Activated CD8-positive, alpha-beta memory T cell treated with anti-CD3 and anti-CD28 coated beads, Interleukin-2, amount 50 U/mL, for 48 hours (primary cell): ENCODE data around the gene SLC26A2.
"Not testable (repeated sequence)": the region's sequence is repeated elsewhere in the genome, so short reads cannot be mapped to it uniquely, and the experiment has no call there.

Source experiments
- DNase-seq: peaks from one replicate; pipeline ENCODE4 v3.0.0-alpha.2; 2020

The SLC26A2 gene

DNA sequence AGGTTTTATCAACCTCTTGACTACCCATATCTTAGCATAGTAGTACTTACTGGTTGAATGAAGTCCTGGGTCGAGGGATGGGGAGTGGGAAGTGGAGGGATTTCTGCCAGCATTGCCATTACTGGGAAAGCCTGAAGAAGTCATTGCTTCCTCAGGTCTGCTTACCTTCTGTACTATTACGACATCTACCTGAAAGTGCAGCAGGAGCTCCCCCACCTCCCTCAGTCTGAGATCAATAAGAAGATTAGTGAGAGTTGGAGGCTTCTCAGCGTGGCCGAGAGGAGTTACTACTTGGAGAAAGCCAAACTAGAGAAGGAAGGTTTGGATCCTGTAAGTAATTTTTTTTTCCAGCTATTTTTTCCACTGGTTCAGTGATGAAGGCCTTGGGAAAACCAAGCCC is 45.8 kb downstream of the SLC26A2 start:
- DNase-seq, result no peak

DNA sequence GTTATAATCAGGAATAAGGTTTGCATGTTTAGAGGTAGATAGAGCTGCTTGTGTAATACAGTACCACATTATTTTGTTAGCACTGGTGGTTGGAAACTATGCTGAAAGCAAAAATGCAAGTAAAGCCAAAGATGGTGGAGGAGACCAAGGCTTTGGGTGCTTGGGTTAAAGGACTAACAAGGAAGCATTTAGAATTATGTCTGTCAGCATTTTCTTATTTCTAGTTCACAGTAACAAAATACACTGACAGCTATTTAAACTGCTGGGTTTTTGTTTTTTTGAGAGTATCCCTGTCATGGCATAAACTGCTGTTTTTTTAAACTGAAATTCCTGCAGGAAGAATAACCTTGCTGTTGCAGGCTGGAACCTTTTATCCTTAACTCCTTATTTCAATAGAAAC is 46.5 kb downstream of the SLC26A2 start:
- DNase-seq, result no peak

DNA sequence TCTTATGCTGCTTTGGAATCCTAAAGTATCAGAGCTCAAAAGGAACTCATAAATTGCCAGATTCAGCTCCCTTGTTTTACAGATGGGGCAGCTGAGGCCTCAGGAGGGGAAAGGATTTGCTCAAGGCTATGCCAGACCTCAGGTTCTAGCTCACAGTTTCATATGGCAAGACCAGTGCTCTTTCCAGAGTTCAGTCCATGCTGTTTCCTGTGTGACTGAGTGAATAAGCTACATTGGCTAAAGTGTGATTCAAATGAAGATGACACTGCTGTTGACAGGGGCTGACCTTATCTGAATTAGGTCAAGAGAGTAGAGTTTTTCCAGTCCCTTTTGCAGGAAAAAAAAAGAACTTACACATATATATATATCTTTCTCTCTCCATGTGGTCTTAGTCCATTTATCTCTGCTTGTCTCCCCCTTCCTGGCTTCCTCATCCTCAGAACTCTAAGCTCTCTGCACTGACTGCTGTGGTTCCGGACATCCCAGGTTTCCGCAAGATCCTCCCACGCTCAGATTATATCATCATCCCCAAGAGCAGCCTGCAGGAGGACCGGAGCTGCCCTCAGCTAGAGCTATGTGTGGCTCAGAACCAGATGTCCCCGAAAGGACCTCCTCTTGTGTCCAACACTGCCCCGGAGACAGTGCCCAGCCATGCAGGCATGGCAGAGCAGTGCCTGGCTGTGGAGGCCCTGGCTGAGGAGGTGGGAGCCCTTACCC is 49.3 kb downstream of the SLC26A2 start:
- no peak for DNase-seq

DNA sequence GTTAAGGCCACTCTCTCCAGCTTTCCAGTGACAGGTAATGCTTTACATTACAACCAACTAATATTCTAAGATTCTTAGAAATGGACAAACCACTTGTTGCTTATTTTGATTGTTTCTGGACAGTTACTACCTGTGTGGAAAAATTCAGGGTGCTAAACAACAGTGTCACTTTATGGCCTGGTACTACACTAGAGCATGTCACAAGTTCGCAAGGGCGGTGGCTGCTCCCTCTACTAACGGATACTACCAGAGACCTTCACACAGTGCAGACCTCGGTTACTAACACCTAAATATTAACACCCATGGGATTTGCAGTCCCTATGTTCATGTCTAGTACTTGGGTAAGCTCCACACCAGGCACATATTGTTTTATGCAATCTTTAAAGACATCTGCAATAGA is 53.4 kb downstream of the SLC26A2 start:
- no peak for DNase-seq

DNA sequence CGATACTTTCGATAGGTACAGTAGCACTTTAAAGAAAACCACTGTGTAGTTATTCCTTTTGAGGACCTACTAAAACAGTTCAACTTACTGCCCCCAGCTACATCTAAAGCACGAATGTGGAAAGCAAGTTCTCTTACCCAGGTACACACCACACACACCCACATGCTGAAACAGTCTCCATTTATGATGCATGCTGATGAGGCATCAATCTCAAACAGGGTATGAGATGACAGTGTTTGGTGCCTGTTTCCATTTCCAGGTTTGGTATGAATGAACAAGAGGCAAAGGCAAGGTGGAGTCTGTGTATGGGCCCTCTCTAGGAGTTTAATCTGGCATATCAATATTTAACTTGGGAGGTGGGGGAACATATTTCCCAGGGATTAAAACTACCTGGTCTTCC is 53.9 kb downstream of the SLC26A2 start:
- no peak for DNase-seq

DNA sequence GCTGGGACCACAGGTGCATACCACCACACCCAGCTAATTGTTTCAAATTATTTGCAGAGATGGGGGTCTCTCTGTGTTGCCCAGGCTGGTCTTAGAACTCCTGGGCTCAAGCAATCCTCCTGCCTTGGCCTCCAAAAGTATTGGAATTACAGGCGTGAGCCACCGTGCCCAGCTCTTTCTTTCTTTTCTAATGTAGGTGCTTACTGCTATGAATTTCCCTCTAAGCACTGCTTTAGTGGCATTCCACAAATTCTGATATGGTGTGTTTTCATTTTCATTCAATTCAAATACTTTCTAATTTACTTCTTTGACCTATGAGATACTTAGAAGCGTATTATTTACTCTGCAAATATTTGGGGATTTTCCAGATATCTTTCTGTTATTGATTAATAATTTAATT is 54.9 kb downstream of the SLC26A2 start:
- no peak for DNase-seq

DNA sequence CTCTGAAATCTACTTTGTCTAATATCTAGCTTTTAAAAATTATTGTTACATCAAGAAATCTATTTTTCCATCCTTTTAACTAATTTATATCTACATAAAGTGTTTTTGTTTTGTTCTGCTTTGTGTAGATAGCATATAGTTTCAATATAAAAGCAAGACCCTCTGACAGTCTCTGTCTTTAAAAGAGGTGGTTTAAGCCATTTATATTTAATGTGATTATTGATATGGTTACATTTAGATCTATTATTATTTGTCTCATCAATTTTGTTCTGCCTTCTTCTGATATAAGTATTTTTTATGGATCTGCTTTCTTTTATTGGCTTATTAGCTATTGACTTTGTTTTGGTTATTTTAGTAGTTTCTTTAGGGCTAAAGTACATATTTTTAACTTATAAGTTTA is 56.0 kb downstream of the SLC26A2 start:
- DNase-seq, result no peak

DNA sequence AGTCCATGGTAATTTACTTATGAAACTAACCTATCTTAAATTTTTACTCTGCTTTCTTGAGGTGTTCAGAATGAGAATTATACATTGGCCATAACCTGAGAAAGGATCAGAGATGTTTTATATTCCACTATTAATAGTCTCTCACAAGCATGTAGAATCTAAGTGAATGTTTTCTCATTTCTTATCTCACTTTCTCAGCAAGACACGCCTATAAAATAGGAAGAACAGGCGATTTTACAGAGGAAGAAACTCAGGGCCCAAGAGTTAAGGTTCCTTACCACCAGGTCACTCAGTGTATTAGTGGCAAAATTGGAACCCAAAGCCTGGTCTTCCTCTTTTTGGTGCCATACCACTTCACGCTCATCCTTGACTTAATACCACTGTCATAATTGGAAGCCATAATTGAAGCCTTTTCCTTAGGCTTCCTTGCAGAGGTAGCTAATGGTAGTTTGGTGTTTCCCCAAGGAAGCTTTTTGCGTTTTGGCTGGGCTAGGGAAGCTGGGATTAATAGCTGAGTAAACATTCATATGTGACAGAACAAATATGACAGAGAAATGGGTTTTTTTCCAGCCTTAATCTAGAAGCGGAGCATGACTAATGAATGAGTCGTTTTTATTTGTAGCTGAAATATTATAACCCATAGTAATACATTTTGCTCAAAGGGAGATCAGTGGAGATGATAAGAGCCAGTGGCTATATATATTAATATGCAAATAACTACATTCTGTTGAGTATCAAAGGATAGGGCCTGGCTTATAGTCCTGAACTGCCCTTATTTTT is 56.9 kb downstream of the SLC26A2 start:
- DNase-seq, result no peak

DNA sequence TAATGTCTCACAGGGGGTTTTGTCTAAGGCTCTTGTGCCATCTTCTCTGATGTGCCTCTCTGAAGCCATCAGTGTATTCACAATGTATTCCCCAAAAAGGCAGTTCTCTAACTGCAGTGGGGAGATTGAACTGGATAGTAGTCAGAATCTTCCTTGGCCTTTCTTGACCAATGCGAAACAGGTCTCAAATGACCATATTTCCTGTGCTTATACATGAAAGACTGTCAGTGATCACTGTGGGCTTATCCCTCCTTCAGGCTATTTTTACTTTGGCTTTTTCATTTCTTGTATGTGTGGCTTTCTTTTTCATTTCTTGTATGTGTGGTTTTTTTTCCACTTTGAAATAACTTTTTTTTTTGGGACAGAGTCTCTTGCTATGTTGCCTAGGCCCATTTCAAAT is 59.7 kb downstream of the SLC26A2 start:
- no peak for DNase-seq

DNA sequence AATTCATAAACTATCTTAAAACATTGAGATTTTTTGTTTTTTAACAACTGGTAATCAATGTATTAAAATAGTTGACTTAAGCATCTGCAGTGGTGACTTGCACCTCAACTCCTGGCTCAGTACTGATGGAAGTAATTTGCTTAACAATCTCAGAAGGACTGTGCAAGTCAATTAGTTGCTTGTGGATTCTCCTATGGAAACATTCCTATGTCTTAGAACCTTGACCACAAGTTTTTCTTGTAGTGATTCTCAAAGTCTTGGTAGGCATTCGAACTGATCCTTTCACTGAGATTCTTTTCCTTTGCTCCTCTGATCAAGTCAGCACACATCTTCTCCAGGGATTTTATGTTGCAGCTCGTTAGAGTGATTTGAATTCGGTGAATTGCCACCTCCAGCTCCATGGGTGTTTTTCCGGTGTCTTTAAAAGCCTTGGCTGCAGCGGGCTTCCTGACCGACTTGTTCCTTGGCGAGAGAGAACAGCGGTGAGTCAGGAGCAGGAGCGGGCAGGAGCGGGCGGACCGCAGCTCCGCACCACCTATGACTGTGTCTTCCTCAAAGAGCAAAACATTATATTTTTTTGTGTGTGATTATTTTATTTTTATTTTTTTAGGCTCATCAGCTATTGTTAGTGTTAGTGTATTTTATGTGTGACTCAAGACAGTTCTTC is 61.1 kb downstream of the SLC26A2 start:
- DNase-seq, result no peak

DNA sequence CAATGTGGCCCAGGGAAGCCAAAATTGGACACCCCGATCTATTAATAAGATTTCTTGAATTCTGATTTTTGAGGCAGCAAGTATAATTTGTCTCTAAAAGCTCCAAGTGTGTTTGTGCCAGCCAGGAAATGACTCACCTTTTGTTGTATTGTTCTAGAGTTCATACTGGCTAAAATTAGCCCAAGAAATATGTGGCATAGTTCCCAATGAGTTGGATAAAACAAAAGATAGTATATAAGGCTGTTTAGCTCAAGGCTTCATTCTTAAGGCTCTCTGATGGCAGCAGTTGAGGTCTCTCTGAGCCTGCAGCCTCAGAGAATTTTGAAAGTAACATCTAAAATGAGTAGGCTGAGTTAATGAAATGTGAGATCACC is 61.6 kb downstream of the SLC26A2 start:
- no peak for DNase-seq

DNA sequence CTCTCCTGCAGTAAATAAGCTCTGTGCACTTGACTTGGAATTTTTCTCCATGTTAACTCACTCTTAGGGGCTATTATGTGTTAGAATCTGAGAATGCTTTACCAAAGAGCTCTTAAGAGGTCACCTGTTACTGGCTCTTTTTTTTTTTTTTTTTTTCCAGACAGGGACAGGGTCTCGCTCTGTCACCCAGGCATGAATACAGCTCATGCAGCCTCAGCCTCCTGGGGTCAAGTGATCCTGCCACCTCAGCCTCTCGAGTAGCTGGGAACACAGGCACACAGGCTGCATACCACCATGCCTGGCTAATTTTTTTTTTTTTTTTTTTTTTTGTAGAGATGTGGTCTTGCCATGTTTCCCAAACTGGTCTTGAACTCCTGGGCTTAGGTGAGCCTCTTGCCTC is 62.1 kb downstream of the SLC26A2 start:
- DNase-seq, result no peak

DNA sequence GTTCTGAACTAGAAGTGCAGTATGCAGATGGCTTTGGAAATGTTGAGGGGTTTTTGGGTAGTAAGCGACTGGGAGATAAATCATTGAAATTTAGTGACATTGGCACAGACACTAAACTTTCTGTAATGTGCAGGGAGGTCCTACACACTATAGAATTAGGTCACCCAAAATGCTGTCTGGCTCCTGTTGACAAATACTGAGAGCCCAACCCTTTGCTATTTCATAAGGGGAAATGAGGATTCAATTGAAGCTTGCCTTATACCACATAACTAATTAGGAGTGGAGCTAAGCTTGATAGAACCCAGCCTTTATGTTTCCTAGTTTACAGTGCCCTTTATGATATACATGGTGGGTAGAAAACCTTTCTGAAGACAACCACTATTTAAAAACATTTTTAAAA is 62.6 kb downstream of the SLC26A2 start:
- no peak for DNase-seq

DNA sequence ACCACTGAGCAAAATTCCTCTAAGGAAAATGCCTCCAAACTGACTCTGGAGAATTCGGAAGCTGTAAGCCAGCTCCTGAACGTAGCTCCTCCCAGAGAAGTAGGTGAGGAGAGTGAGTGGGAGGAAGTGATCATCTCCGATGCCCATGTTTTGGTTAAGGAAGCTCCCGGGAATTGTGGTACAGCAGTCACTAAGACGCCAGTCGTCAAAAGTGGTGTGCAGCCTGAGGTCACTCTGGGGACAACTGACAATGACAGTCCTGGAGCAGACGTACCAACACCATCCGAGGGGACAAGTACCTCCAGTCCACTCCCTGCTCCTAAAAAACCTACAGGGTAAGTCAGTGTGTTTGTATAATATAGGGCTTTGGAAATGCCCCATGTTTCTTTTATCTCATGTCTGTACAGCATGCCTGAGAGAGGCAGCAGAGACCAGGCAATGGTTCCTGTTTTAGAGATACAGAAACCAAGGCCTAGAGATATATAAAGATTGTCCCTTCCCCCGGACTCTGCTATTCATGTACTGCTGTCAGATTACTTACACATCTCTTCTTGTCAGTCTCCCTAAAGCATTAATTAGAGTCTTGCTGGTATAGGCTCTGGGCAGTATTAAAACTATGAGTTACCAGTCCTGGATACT is 63.9 kb downstream of the SLC26A2 start:
- DNase-seq, result no peak

DNA sequence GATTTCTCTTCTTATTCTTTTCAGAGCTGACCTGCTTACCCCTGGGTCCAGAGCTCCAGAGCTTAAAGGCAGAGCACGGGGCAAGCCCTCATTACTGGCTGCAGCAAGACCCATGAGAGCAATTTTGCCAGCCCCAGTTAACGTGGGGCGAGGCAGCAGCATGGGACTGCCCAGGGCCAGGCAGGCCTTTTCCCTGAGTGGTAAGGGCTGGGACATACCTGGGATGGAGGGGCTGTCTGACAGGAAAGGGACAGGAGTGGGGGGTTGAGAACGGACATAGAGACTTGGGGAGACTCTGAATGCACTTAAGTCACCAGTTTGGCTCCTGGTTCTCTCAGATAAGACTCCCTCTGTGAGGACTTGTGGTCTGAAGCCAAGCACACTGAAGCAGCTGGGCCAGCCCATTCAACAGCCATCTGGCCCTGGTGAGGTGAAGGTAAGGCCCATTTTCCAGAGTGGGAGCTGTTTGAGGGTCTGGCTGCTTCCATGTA is 66.2 kb downstream of the SLC26A2 start:
- DNase-seq, result no peak

DNA sequence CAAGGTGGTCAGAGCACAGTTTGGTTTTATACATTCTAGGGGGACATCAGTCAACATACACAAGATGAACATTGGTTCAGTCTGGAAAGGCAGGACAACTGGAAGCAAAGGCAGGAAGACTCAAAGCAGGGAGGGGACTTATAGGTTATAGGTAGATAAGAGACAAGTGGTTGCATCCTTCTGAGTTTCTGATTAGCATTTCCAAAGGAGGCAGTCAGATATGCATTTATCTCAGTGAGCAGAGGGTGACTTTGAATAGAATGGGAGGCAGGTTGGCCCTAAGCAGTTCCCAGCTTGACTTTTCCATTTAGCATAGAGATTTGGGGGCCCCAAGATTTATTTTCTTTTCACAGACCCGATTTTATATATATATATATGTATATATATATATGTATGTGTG is 67.5 kb downstream of the SLC26A2 start:
- DNase-seq, result not testable (repeated sequence)

DNA sequence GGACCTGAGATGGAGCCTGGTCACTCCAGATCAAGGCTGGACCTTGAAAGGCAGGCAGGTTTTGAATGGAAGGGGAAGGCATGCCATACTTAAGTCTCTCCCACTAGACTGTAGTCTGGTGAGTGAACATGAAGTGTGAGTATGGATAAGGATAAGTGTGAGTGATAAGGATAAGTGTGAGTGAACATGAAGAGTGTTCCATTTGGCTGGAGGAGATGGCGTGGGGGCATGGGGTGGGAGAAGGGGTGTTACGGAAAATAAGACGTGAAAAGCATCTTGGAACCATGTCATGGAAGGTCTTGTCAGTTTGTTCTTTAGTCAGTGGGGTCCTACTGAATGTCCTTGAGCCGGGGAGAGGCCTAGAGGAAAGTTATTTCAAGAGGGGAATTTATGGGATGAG is 72.8 kb downstream of the SLC26A2 start:
- no peak for DNase-seq

DNA sequence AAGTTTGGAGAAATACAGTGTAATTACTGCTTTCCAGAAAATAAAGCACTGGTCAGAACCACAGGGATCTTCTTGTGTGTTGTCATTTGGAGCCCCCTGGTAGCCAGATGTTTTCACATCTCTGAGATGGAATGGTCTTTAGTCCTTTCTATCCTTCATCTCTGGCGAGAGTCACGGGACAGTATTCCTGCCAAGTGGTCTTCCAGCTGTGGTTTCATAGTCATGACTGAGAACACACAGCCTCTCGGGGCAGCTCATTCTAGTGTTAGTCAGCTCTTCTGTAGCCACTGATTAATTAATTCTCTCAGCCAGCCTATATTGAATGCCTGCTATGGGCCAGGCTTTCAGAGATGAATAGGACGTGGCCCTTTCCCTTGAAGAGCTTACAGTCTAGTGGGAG is 74.1 kb downstream of the SLC26A2 start:
- DNase-seq, result no peak

DNA sequence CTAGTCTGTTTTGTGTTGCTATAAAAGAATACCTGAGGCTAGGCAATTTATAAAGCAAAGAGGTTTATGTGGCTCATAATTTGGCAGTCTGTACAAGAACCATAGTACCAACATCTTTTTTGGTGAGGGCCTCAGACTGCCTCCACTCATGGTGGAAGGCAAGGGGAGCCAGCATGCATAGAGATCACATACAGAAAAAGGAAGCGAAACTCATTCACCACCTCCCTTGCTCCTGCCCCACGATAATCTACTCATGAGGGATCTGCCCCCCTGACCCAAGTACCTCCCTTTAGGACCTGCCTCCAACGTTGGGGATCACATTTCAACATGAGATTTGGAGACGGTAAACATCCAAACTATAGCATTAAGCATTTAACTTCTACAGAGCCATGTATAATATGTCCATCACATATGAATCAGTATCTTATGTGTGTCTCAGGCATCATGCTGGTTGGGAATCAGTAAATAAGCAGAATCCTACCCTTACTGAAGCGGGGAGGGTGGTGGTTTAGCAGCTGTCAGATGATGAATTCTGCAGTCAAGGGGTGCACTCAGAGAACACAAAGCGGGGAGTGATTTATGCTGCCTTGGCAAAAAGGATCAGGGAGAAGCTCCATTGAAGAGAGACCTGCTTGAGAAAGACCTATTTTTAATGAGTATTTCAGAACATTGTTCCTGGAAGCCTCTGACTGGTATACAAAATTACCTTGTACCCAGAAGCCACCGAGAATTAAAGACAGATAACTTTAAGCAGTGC is 74.8 kb downstream of the SLC26A2 start:
- DNase-seq, result no peak

DNA sequence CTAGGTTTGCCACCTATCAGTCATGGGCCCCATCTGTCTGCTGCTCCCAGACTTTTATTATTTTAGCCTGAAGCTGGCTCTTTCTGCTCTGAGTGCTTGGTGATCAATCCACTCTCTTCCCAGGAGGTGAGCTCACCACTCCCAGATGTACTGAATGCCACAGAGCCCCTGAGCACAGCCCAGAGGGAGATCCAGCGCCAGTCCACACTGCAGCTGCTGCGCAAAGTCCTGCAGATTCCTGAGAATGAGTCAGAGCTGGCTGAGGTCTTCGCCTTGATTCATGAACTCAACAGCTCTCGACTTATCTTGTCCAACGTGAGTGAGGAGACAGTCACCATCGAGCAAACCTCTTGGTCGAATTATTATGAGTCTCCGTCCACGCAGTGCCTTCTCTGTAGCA is 76.0 kb downstream of the SLC26A2 start:
- no peak for DNase-seq
